ACC112 (cell line): ENCODE data around the gene SIK2.

ENCODE experiments used
- H2AFZ ChIP-seq: fragments of 200-600 bp; sonication (generic); one replicate; pipeline ENCODE4 v1.6.0; 2017; ENCODE audit warnings: antibody characterized with exemption, low read length; ENCODE audit not compliant: unreplicated experiment
- H3K27ac ChIP-seq: fragments of 200-600 bp; sonication (generic); 2 replicates; pipeline ENCODE4 v1.5.1; 2014; ENCODE audit warnings: low read depth, mild to moderate bottlenecking, antibody characterized with exemption, low read length, moderate library complexity
- H3K27me3 ChIP-seq: fragments of 200-600 bp; sonication (generic); 2 replicates; pipeline ENCODE4 v1.6.1; 2014; ENCODE audit warnings: mild to moderate bottlenecking, antibody characterized with exemption, low read length, moderate library complexity, mixed read lengths; ENCODE audit not compliant: insufficient read depth
- H3K36me3 ChIP-seq: fragments of 200-600 bp; sonication (generic); 2 replicates; pipeline ENCODE4 v1.6.1; 2016; ENCODE audit warnings: mild to moderate bottlenecking, antibody characterized with exemption, low read length, moderate library complexity, mixed read lengths; ENCODE audit not compliant: insufficient read depth
- H3K4me1 ChIP-seq: fragments of 200-600 bp; sonication (generic); one replicate; pipeline ENCODE4 v1.6.1; 2016; ENCODE audit warnings: low read length, mixed read lengths; ENCODE audit not compliant: insufficient read depth, unreplicated experiment, control insufficient read depth
- H3K4me3 ChIP-seq: fragments of 200-600 bp; sonication (generic); 2 replicates; pipeline ENCODE4 v1.5.1; 2014; ENCODE audit warnings: mild to moderate bottlenecking, low read depth, low read length
- H3K79me2 ChIP-seq: fragments of 200-600 bp; sonication (generic); one replicate; pipeline ENCODE4 v1.6.0; 2016; ENCODE audit warnings: low read length; ENCODE audit not compliant: control insufficient read depth, unreplicated experiment, insufficient read depth

The SIK2 gene

GRCh38 chr11:111601979-111602864 is at the start of gene SIK2:
Gene SIK2, plus strand, starts transcription at chr11:111602449. Its CDS starts 115 bp downstream, at chr11:111602564.
- H3K4me1 ChIP-seq = peaks cover 35% of the 10 kb centered on the region
- H3K79me2 ChIP-seq = peaks cover 44% of the 10 kb centered on the region
- H3K36me3 ChIP-seq = no peaks in the 10 kb centered on the region
- peak within 1 kb of the TSS; percentile 85 for H2AFZ ChIP-seq
- H3K4me3 ChIP-seq = peak within 1 kb of the TSS; percentile 94
- H3K27me3 ChIP-seq = no peaks in the 10 kb centered on the region
- H3K27ac ChIP-seq = peak within 1 kb of the TSS; percentile 85

DNA sequence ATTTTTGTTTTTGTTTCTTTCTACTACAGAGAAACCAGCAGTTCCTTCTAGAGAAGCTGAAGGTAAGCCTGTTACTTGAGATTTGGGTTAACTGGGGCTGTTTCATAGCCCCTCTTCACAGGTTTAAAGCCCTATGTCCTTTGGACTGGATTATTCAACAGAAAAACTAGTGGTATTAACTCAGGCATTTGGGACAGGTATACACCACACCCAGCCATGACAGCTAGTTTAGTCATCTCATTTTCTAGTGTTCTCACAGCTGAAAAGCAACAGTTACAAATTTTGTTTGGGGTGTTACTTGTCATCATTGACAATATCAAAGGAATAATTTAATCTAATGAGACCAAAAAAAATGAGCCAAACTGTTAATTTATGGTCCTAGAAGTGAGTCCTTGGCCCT is 47.7 kb upstream of the SIK2 start:
- Histone ChIP-seq H3K79me2 (no peaks in the 10 kb centered on the region), H2AFZ (no peak overlapping the region), H3K4me3 (peak overlapping the region; percentile 25; the same call in 1 of the 2 replicates), H3K36me3 (peaks cover 32% of the 10 kb centered on the region), H3K27me3 (no peaks in the 10 kb centered on the region), H3K4me1 (peaks cover 42% of the 10 kb centered on the region), H3K27ac (peak overlapping the region; percentile 96)

DNA sequence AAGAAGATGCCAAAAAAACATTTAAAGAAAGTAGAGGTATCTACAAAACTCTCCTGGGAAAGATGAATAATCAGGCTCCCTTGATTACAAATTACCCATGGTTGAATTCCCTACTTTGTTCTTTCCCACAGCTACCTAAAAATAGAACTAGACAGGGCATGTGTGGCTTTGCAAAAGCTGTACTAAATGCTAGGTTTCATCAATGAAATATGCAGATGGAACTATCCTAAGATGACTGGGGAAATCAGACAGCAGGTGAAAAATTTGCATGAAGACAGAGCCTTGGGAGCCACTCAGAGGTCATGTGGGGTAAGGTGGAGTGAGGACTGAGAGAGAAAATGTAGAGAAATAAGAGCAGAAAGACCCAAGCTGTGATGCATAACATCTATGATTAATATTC is 47.0 kb upstream of the SIK2 start:
- Histone ChIP-seq H2AFZ (no peak overlapping the region), H3K27me3 (no peaks in the 10 kb centered on the region), H3K36me3 (peaks cover 35% of the 10 kb centered on the region), H3K27ac (peak overlapping the region; percentile 96), H3K4me1 (peaks cover 46% of the 10 kb centered on the region), H3K4me3 (no peak overlapping the region; the same call in 1 of the 2 replicates), H3K79me2 (no peaks in the 10 kb centered on the region)

GRCh38 chr11:111557425-111558111 is 44.7 kb upstream of the SIK2 start:
- H3K36me3 ChIP-seq = peaks cover 39% of the 10 kb centered on the region
- no peaks in the 10 kb centered on the region for H3K27me3 ChIP-seq
- H3K4me3 ChIP-seq = peak overlapping the region; percentile 21; the same call in 1 of the 2 replicates
- no peaks in the 10 kb centered on the region for H3K79me2 ChIP-seq
- peaks cover 69% of the 10 kb centered on the region for H3K4me1 ChIP-seq
- peak overlapping the region; percentile 96 for H3K27ac ChIP-seq
- H2AFZ ChIP-seq = peak overlapping the region; percentile 8

GRCh38 chr11:111559800-111560464 is 42.3 kb upstream of the SIK2 start:
- H2AFZ ChIP-seq = no peak overlapping the region
- peaks cover 33% of the 10 kb centered on the region for H3K36me3 ChIP-seq
- H3K4me1 ChIP-seq = peaks cover 56% of the 10 kb centered on the region
- no peaks in the 10 kb centered on the region for H3K79me2 ChIP-seq
- H3K27ac ChIP-seq = peak overlapping the region; percentile 88
- no peak overlapping the region for H3K4me3 ChIP-seq
- H3K27me3 ChIP-seq = no peaks in the 10 kb centered on the region

DNA sequence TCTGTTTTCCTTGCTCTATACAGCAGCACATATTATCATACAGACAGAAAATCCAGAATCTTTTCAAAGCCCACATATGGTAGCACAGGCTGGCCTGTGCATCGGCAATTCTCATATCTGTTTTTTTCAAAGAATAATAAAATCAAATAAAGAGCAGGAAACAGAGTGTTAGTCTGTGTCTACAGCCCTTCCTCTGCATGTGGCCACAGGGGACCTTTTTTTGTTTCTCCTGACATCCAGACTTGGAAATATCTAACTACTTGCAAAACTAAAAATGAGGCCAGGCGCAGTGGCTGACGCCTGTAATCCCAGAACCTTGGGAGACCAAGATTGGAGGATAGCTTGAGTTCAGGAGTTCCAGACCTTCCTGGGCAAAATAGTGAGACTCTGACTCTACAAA is 41.4 kb upstream of the SIK2 start:
- no peak overlapping the region for H2AFZ ChIP-seq
- no peak overlapping the region for H3K4me3 ChIP-seq
- H3K36me3 ChIP-seq = peaks cover 24% of the 10 kb centered on the region
- peak overlapping the region; percentile 88 for H3K27ac ChIP-seq
- no peaks in the 10 kb centered on the region for H3K79me2 ChIP-seq
- peaks cover 51% of the 10 kb centered on the region for H3K4me1 ChIP-seq
- H3K27me3 ChIP-seq = no peaks in the 10 kb centered on the region

- H2AFZ ChIP-seq = no peak overlapping the region
- peak overlapping the region; percentile 88 for H3K27ac ChIP-seq
- peaks cover 46% of the 10 kb centered on the region for H3K4me1 ChIP-seq
- H3K27me3 ChIP-seq = no peaks in the 10 kb centered on the region
- H3K36me3 ChIP-seq = peaks cover 19% of the 10 kb centered on the region
- no peaks in the 10 kb centered on the region for H3K79me2 ChIP-seq
- H3K4me3 ChIP-seq = peak overlapping the region; percentile 6; the same call in 1 of the 2 replicates
Observed at GRCh38 chr11:111561306-111561705, 40.9 kb upstream of the SIK2 start.

DNA sequence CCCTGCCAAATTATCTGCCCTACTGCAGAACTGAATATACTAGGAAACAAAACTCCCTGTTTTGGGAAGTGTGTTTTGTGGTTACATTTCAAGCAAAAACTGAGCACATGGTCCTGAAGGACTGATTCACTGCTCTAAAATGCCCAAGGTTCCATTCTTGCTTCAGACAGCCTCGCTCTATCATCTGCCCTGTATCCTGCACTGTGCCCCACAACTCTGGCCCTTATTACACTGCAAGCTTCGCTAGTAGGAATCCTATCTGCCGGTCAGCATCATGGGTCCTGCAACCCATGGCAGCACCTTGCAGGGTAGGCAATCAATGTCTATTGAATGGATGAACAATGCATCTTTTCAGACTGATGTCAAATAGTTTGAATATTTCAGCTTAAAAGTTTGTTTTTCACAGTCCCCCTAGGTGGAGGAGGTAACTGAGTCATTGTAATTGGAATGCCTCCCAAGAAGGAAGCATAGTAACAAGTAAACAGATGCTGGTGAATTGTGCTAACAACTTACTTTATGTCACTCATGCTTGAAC is 40.4 kb upstream of the SIK2 start:
- Histone ChIP-seq H3K4me1 (peaks cover 41% of the 10 kb centered on the region), H2AFZ (no peak overlapping the region), H3K27ac (peak overlapping the region; percentile 88), H3K4me3 (peak overlapping the region; percentile 6; the same call in 1 of the 2 replicates), H3K27me3 (no peaks in the 10 kb centered on the region), H3K79me2 (no peaks in the 10 kb centered on the region), H3K36me3 (peaks cover 13% of the 10 kb centered on the region; the same call in 1 of the 2 replicates)

- peaks cover 33% of the 10 kb centered on the region for H3K4me1 ChIP-seq
- H2AFZ ChIP-seq = no peak overlapping the region
- no peak overlapping the region for H3K4me3 ChIP-seq
- H3K79me2 ChIP-seq = no peaks in the 10 kb centered on the region
- H3K27me3 ChIP-seq = no peaks in the 10 kb centered on the region
- H3K36me3 ChIP-seq = peaks cover 13% of the 10 kb centered on the region; the same call in 1 of the 2 replicates
- H3K27ac ChIP-seq = peak overlapping the region; percentile 88
Observed at GRCh38 chr11:111562692-111563389, 39.4 kb upstream of the SIK2 start.
